Measurements from ENCODE around the gene SEC24B. TPM values are rescaled to one million over a fixed set of nuclear protein-coding genes. Genes with fewer than 3 reads are reported as not detected.

Gene SEC24B
- total RNA-seq, 1 donor from 2014 or later, result 32.7 TPM

- H3K9me3 Mint-ChIP-seq (ENCODE audit: low read depth), result no peaks in the 10 kb centered on the region
- H3K36me3 Mint-ChIP-seq (ENCODE audit: low read depth), result peaks cover 1% of the 10 kb centered on the region
- no peaks in the 10 kb centered on the region for H3K27me3 Mint-ChIP-seq (ENCODE audit: low read depth)
- no peak for DNase-seq (ENCODE audit: low spot score)
- peak overlapping the region; percentile 80 for H3K4me3 Mint-ChIP-seq (ENCODE audit: unreplicated experiment)
- TF ChIP-seq CTCF (IDR thresholded peaks at IDR 0.05), result no peak
- H3K27ac Mint-ChIP-seq (ENCODE audit: unreplicated experiment), result peak overlapping the region; percentile 91
- H3K4me1 Mint-ChIP-seq (ENCODE audit: low read depth), result peaks cover 10% of the 10 kb centered on the region
Observed at GRCh38 chr4:109560687-109561461, 127.3 kb downstream of the SEC24B start.

DNA sequence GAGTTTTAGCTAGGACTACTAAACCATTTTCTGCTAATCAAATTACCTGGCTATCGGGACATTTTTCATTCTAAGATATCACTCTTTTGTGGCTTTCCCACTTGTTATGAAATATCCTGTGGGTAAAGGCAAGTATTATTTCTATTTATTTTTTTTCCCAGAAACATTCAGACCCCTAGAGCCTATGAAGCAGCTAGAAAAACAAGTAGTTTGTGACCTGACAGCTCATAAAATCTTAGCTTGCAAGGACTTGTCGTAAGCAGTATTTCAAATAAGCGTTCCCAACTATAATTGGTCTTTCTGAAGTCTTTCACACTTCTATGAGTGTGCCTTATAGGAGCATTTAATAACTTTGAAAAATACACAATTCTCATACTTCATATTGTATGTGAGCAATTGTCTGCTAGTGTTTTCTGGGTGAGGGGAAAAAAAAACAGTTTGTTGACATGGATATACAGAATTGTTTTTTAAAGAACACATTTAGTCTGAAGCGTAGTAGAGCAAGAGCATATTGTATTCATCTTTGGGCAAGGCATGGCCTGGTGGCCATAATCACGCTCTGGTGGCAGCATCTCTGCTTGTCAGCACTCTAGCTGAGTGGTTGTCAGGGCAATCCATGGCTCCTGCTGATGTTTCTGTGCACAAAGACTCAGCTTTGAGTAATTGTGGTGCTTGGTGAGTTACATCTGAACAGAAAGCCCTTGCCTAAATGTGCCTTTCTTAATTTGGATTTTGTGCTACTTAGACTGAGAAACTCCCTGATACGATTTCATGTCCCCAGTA lies 129.0 kb downstream of the SEC24B start:
- Mint-ChIP-seq H3K4me1 (ENCODE audit: low read depth) (peaks cover 10% of the 10 kb centered on the region), H3K4me3 (ENCODE audit: unreplicated experiment) (no peak overlapping the region), H3K9me3 (ENCODE audit: low read depth) (no peaks in the 10 kb centered on the region), H3K27ac (ENCODE audit: unreplicated experiment) (no peak overlapping the region), H3K27me3 (ENCODE audit: low read depth) (no peaks in the 10 kb centered on the region), H3K36me3 (ENCODE audit: low read depth) (no peaks in the 10 kb centered on the region)
- no peak for DNase-seq (ENCODE audit: low spot score)
- no peak for TF ChIP-seq CTCF (IDR thresholded peaks at IDR 0.05)

DNA sequence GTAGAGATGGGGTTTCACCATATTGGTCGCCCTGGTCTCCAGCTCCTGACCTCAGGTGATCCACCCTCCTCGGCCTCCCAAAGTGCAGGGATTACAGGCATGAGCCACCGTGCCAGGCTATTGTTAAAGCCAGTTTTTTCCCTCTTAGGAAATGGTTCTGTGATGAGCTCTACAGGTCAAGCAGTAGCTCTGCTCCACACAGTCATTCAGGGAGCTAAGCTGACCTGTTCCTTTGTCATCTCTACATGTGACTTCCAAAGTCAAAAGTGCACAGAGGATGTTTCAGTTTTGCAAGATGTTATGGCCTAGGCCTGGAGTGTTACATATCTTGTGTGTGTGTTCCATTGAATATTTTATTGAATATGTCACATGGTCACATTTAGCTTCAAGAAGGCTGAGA lies 137.9 kb downstream of the SEC24B start:
- Mint-ChIP-seq H3K9me3 (ENCODE audit: low read depth) (no peaks in the 10 kb centered on the region), H3K4me1 (ENCODE audit: low read depth) (no peaks in the 10 kb centered on the region), H3K27me3 (ENCODE audit: low read depth) (no peaks in the 10 kb centered on the region), H3K27ac (ENCODE audit: unreplicated experiment) (no peak overlapping the region), H3K4me3 (ENCODE audit: unreplicated experiment) (no peak overlapping the region), H3K36me3 (ENCODE audit: low read depth) (no peaks in the 10 kb centered on the region)
- no peak for TF ChIP-seq CTCF (IDR thresholded peaks at IDR 0.05)
- no peak for DNase-seq (ENCODE audit: low spot score)

DNA sequence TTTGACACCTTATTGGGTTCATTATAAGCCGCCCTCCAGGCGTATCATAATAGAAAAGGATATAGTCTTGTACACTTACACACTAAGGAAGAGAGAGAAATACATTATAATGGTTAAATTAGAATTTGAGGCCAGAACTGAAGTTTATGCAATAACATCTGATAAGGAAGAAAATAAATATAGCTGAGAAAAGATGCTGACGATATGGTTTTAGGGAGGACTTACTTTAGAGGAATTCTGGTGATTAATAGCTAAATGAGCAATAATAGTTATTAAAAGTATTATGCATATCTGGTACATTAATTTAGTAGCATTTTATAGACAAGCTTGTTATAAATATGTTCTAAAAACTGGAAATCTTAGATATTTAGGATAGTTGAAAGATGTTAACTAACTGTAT lies 138.5 kb downstream of the SEC24B start:
- Mint-ChIP-seq H3K4me1 (ENCODE audit: low read depth) (no peaks in the 10 kb centered on the region), H3K9me3 (ENCODE audit: low read depth) (no peaks in the 10 kb centered on the region), H3K4me3 (ENCODE audit: unreplicated experiment) (no peak overlapping the region), H3K27me3 (ENCODE audit: low read depth) (no peaks in the 10 kb centered on the region), H3K36me3 (ENCODE audit: low read depth) (no peaks in the 10 kb centered on the region), H3K27ac (ENCODE audit: unreplicated experiment) (no peak overlapping the region)
- no peak for TF ChIP-seq CTCF (IDR thresholded peaks at IDR 0.05)
- DNase-seq (ENCODE audit: low spot score), result no peak

GRCh38 chr4:109574443-109574850 lies 140.8 kb downstream of the SEC24B start:
- H3K36me3 Mint-ChIP-seq (ENCODE audit: low read depth), result no peaks in the 10 kb centered on the region
- no peak for DNase-seq (ENCODE audit: low spot score)
- no peak overlapping the region for H3K4me3 Mint-ChIP-seq (ENCODE audit: unreplicated experiment)
- H3K27me3 Mint-ChIP-seq (ENCODE audit: low read depth), result no peaks in the 10 kb centered on the region
- H3K27ac Mint-ChIP-seq (ENCODE audit: unreplicated experiment), result no peak overlapping the region
- H3K9me3 Mint-ChIP-seq (ENCODE audit: low read depth), result no peaks in the 10 kb centered on the region
- peak; percentile 57 for TF ChIP-seq CTCF (IDR thresholded peaks at IDR 0.05)
- H3K4me1 Mint-ChIP-seq (ENCODE audit: low read depth), result no peaks in the 10 kb centered on the region

Data from chondrocyte (in vitro differentiated cells).